Measurements from ENCODE around the gene TIMM10.

DNA sequence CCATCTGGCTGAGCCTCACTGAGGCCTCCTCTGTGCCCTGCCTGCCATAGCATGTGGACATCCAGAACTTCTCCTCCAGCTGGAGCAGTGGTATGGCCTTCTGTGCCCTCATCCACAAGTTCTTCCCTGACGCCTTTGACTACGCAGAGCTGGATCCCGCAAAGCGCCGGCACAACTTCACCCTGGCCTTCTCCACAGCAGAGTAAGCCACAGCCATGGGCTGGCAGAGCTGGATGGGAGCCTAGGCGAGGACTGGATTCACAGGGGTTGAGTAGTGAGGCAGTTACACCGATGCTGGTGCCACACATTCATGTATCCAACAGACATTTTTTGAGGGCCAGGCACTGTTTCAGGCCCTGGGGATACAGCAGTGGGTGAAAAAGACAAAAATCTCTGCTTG, 15.9 kb upstream of the TIMM10 start:
- TF ChIP-seq, protein P1, sequence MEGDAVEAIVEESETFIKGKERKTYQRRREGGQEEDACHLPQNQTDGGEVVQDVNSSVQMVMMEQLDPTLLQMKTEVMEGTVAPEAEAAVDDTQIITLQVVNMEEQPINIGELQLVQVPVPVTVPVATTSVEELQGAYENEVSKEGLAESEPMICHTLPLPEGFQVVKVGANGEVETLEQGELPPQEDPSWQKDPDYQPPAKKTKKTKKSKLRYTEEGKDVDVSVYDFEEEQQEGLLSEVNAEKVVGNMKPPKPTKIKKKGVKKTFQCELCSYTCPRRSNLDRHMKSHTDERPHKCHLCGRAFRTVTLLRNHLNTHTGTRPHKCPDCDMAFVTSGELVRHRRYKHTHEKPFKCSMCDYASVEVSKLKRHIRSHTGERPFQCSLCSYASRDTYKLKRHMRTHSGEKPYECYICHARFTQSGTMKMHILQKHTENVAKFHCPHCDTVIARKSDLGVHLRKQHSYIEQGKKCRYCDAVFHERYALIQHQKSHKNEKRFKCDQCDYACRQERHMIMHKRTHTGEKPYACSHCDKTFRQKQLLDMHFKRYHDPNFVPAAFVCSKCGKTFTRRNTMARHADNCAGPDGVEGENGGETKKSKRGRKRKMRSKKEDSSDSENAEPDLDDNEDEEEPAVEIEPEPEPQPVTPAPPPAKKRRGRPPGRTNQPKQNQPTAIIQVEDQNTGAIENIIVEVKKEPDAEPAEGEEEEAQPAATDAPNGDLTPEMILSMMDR (IDR thresholded peaks at IDR 0.05), result no peak
- no peak for TF ChIP-seq POLR2A (IDR thresholded peaks at IDR 0.05)

All from right lobe of liver (tissue), 4 donors.